NCI-H2227 (cell line): ENCODE measurements around the gene TRAPPC2.
"Not testable (repeated sequence)": the region's sequence is repeated elsewhere in the genome, so short reads cannot be mapped to it uniquely, and the experiment has no call there.

Experiments used
- DNase-seq: peaks from one replicate; lab custom pipeline; 2025; ENCODE audit not compliant: unreplicated experiment; lab: John Stamatoyannopoulos, UW

The TRAPPC2 gene

GRCh38 chrX:13748486-13748885 lies 14.1 kb upstream of the TRAPPC2 start:
- DNase-seq, result no peak

GRCh38 chrX:13747836-13748235 lies 13.4 kb upstream of the TRAPPC2 start:
- DNase-seq, result peak; percentile 41

GRCh38 chrX:13742397-13743176 lies 8.2 kb upstream of the TRAPPC2 start:
- no peak for DNase-seq

- no peak for DNase-seq
Observed at GRCh38 chrX:13741695-13742094, 7.3 kb upstream of the TRAPPC2 start.

- no peak for DNase-seq
Observed at GRCh38 chrX:13733506-13733905, 914 bp downstream of the TRAPPC2 start.

GRCh38 chrX:13732246-13733067 lies 2.0 kb downstream of the TRAPPC2 start:
- no peak for DNase-seq

- not testable (repeated sequence) for DNase-seq
Observed at GRCh38 chrX:13730523-13730922, 3.9 kb downstream of the TRAPPC2 start.

- not testable (repeated sequence) for DNase-seq
Observed at GRCh38 chrX:13726583-13726982, 7.8 kb downstream of the TRAPPC2 start.

- DNase-seq, result not testable (repeated sequence)
Observed at GRCh38 chrX:13724878-13725277, 9.5 kb downstream of the TRAPPC2 start.

- no peak for DNase-seq
Observed at GRCh38 chrX:13721819-13722519, 12.5 kb downstream of the TRAPPC2 start.

GRCh38 chrX:13721371-13721770 lies 13.0 kb downstream of the TRAPPC2 start:
- DNase-seq, result no peak

- no peak for DNase-seq
Observed at GRCh38 chrX:13719192-13719856, 15.1 kb downstream of the TRAPPC2 start.

GRCh38 chrX:13717700-13718472 lies 16.5 kb downstream of the TRAPPC2 start:
- DNase-seq, result no peak

GRCh38 chrX:13716905-13717304 lies 17.5 kb downstream of the TRAPPC2 start:
- no peak for DNase-seq

- DNase-seq, result no peak
Observed at GRCh38 chrX:13716455-13716854, 18.0 kb downstream of the TRAPPC2 start.

- DNase-seq, result no peak
Observed at GRCh38 chrX:13711141-13711540, 23.3 kb downstream of the TRAPPC2 start.

- DNase-seq, result no peak
Observed at GRCh38 chrX:13703589-13703988, 30.8 kb downstream of the TRAPPC2 start.

- no peak for DNase-seq
Observed at GRCh38 chrX:13703135-13703534, 31.3 kb downstream of the TRAPPC2 start.

- no peak for DNase-seq
Observed at GRCh38 chrX:13702111-13702789, 32.2 kb downstream of the TRAPPC2 start.

- no peak for DNase-seq
Observed at GRCh38 chrX:13700380-13700779, 34.0 kb downstream of the TRAPPC2 start.
